GM21526 (cell line): ENCODE measurements around the gene ZMIZ1.

Experiments
- ATAC-seq: cut with Tn5 transposase; IDR thresholded peaks from one replicate; pipeline ENCODE4 v1.9.1; 2021; ENCODE audit warnings: moderate library complexity; ENCODE audit not compliant: unreplicated experiment, low FRiP score

ZMIZ1 gene

GRCh38 chr10:79180414-79181221 is 111.9 kb downstream of the ZMIZ1 start:
- no peak for ATAC-seq

- ATAC-seq, result no peak
These were observed 112.5 kb downstream of the ZMIZ1 start for GRCh38 chr10:79181227-79181626.

GRCh38 chr10:79181698-79182521 is 113.1 kb downstream of the ZMIZ1 start:
- ATAC-seq, result no peak

- no peak for ATAC-seq
These were observed 114.2 kb downstream of the ZMIZ1 start for GRCh38 chr10:79182781-79183467.

GRCh38 chr10:79183468-79183865 is 114.7 kb downstream of the ZMIZ1 start:
- ATAC-seq, result no peak

- no peak for ATAC-seq
These were observed 115.4 kb downstream of the ZMIZ1 start for GRCh38 chr10:79184145-79184625.

GRCh38 chr10:79184657-79185056 is 115.9 kb downstream of the ZMIZ1 start:
- ATAC-seq, result no peak

- no peak for ATAC-seq
These were observed 116.5 kb downstream of the ZMIZ1 start for GRCh38 chr10:79185067-79185774.

GRCh38 chr10:79185796-79186374 is 117.1 kb downstream of the ZMIZ1 start:
- ATAC-seq, result no peak

GRCh38 chr10:79186486-79187120 is 117.8 kb downstream of the ZMIZ1 start:
- no peak for ATAC-seq

- no peak for ATAC-seq
These were observed 118.6 kb downstream of the ZMIZ1 start for GRCh38 chr10:79187121-79187940.

GRCh38 chr10:79188154-79188965 is 119.6 kb downstream of the ZMIZ1 start:
- ATAC-seq, result no peak

- ATAC-seq, result no peak
These were observed 120.4 kb downstream of the ZMIZ1 start for GRCh38 chr10:79189181-79189580.

GRCh38 chr10:79189853-79190435 is 121.2 kb downstream of the ZMIZ1 start:
- no peak for ATAC-seq

GRCh38 chr10:79190740-79191261 is 122.0 kb downstream of the ZMIZ1 start:
- ATAC-seq, result no peak

GRCh38 chr10:79191951-79192676 is 123.3 kb downstream of the ZMIZ1 start:
- ATAC-seq, result no peak

GRCh38 chr10:79192677-79193003 is 123.9 kb downstream of the ZMIZ1 start:
- no peak for ATAC-seq
